CD4-positive, alpha-beta T cell treated with Interleukin-1 beta for 1 hour (primary cell): ENCODE data around the gene PASK.

Experiments used
- DNase-seq, 2 donors: peaks; one replicate each; pipeline ENCODE4 v3.0.0-alpha.2; 2020 to 2022

PASK gene

GRCh38 chr2:241064008-241064801 lies 85.1 kb downstream of the PASK start:
- peak; percentile 59 to 60 for DNase-seq

- no peak for DNase-seq
These were observed 85.7 kb downstream of the PASK start for GRCh38 chr2:241063587-241063986.

- no peak for DNase-seq
These were observed 86.2 kb downstream of the PASK start for GRCh38 chr2:241063093-241063551.

GRCh38 chr2:241062389-241063092 lies 86.7 kb downstream of the PASK start:
- no peak for DNase-seq

GRCh38 chr2:241061275-241061674 lies 88.0 kb downstream of the PASK start:
- no peak for DNase-seq
